Hepatocyte (in vitro differentiated cells): ENCODE measurements around the gene RPL13. TPM values are rescaled to one million over a fixed set of nuclear protein-coding genes. Genes with fewer than 3 reads are reported as not detected.
A peak's percentile ranks its signal among the peaks of the same experiment; 100 is the strongest.

Source experiments
- DNase-seq: peaks from one replicate; pipeline ENCODE4 v3.0.0-alpha.2; 2016; ENCODE audit warnings: low spot score
- H2AFZ ChIP-seq: fragments of 200-600 bp; sonication (generic); 2 replicates; pipeline ENCODE4 v1.6.0; 2016; ENCODE audit warnings: antibody characterized with exemption, mild to moderate bottlenecking
- H3K27ac ChIP-seq: fragments of 200-600 bp; sonication (generic); 2 replicates; pipeline ENCODE4 v1.5.1; 2016; ENCODE audit warnings: mild to moderate bottlenecking
- H3K27me3 ChIP-seq: fragments of 200-600 bp; sonication (generic); 2 replicates; pipeline ENCODE4 v1.6.1; 2016
- H3K36me3 ChIP-seq: fragments of 200-600 bp; sonication (generic); replicated peaks from 2 replicates; pipeline ENCODE4 v1.5.1; 2016; ENCODE audit warnings: low read depth; ENCODE audit not compliant: insufficient read depth
- H3K4me1 ChIP-seq: fragments of 200-600 bp; sonication (generic); 2 replicates; pipeline ENCODE4 v1.5.1; 2016; ENCODE audit warnings: mild to moderate bottlenecking, moderate library complexity; ENCODE audit not compliant: insufficient read depth
- H3K4me2 ChIP-seq: fragments of 200-600 bp; sonication (generic); 2 replicates; pipeline ENCODE4 v1.6.0; 2016
- H3K4me3 ChIP-seq: fragments of 200-600 bp; sonication (generic); 2 replicates; pipeline ENCODE4 v1.5.1; 2016; ENCODE audit warnings: mild to moderate bottlenecking
- H3K79me2 ChIP-seq: fragments of 200-600 bp; sonication (generic); 2 replicates; pipeline ENCODE4 v1.6.0; 2017; ENCODE audit warnings: mild to moderate bottlenecking
- H3K9me2 ChIP-seq: fragments of 200-600 bp; sonication (generic); replicated peaks from 2 replicates; pipeline ENCODE4 v1.6.0; 2017; ENCODE audit warnings: mild to moderate bottlenecking; ENCODE audit not compliant: insufficient read depth
- H3K9me3 ChIP-seq: fragments of 200-600 bp; sonication (generic); 2 replicates; pipeline ENCODE4 v1.5.1; 2016; ENCODE audit warnings: low read depth, mild to moderate bottlenecking
- H4K20me1 ChIP-seq: fragments of 200-600 bp; sonication (generic); 2 replicates; pipeline ENCODE4 v1.6.0; 2016; ENCODE audit warnings: mild to moderate bottlenecking; ENCODE audit not compliant: insufficient read depth, poor library complexity, severe bottlenecking
- EZH2 ChIP-seq: fragments of 200-600 bp; sonication (generic); IDR thresholded peaks from 2 replicates; pipeline ENCODE4 v1.6.1; 2016; ENCODE audit warnings: antibody characterized with exemption, mild to moderate bottlenecking, borderline replicate concordance
- EZH2phosphoT487 ChIP-seq: fragments of 200-600 bp; sonication (generic); IDR thresholded peaks from one replicate; pipeline ENCODE4 v1.6.1; 2018; ENCODE audit warnings: antibody characterized with exemption, mild to moderate bottlenecking, low read depth, moderate library complexity; ENCODE audit not compliant: unreplicated experiment, severe bottlenecking
- WGBS: methylation state at CpG from one replicate; pipeline ENCODE4 v1.1.6; 2016; ENCODE audit warnings: low lambda C conversion rate; ENCODE audit errors: missing lambda C conversion rate; 5-methylcytosine and 5-hydroxymethylcytosine counted together
- polyA plus RNA-seq: library from polyadenylated mRNA; unstranded; fragments of >200 nt; fragmentation: Nextera tagmentation; extraction: Ambion mirVana; gene quantifications from 2 replicates; pipeline ENCODE4 v1.2.1, GENCODE V29; 2016
- total RNA-seq: library from RNA; depleted of rRNA; stranded (reverse); fragments of >200 nt; gene quantifications from 2 replicates; pipeline ENCODE4 v1.2.3, GENCODE V29; 2014
- TF ChIP-seq, protein P1 (sequence below): fragments of 200-600 bp; sonication (generic); IDR thresholded peaks from 2 replicates; pipeline ENCODE4 v1.5.1; 2016; ENCODE audit warnings: antibody characterized with exemption, mild to moderate bottlenecking; ENCODE audit not compliant: poor library complexity

Gene RPL13
- 4,787 and 7,288 TPM in 2 replicates for total RNA-seq
- polyA plus RNA-seq: 1,312 and 1,458 TPM in 2 replicates

DNA sequence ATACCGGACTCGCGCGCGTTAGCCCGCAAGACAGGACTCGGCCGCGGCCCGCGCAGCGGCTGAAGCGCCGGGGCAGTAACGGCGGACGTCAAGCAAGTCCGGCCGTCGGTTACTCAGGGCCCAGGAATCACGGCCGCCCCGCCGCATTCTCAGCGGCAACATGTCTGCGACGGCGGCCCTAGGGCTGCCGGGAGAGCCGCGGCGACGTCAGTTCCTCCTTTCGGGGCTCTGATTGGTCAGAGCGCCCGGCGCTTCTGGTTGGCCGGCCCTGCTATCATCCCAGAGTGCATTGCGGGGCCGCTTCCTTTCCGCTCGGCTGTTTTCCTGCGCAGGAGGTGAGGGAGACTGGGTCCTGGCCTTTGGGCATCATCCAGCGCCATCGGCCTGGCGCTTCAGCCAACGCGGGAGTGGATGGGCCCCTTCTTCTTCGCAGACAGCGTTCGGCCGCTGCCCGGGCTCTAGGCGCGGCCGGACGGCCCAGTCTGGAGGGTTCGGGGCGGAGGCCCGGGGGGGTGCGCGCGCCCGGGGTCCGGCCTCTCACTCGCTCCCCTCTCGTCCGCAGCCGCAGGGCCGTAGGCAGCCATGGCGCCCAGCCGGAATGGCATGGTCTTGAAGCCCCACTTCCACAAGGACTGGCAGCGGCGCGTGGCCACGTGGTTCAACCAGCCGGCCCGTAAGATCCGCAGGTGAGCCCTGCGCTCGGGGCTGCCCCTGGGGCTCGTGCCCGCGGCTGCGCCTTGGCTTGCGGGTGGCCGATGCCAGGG, at the start of gene RPL13:
Gene RPL13 (plus strand): TSS at position 305 of the 764 bp plus-strand sequence. CDS start 278 bp downstream, at position 583.
- H3K4me1 ChIP-seq: peaks cover 36% of the 10 kb centered on the region
- under 1% methylated on average over 69 of the region's 87 CpGs for WGBS
- H3K27me3 ChIP-seq: no peaks in the 10 kb centered on the region
- peak within 1 kb of the TSS; percentile 90 for H2AFZ ChIP-seq
- no peak for TF ChIP-seq EZH2phosphoT487
- peak; percentile 98 for DNase-seq
- H3K9me2 ChIP-seq: no peaks in the 10 kb centered on the region
- H3K4me3 ChIP-seq: peak within 1 kb of the TSS; percentile 74
- peak within 1 kb of the TSS; percentile 95 for H3K4me2 ChIP-seq
- H3K9me3 ChIP-seq: no peaks in the 10 kb centered on the region
- peaks cover 46% of the 10 kb centered on the region for H4K20me1 ChIP-seq
- peak within 1 kb of the TSS; percentile 99 for H3K27ac ChIP-seq
- no peaks in the 10 kb centered on the region for H3K36me3 ChIP-seq
- H3K79me2 ChIP-seq: peaks cover 27% of the 10 kb centered on the region

DNA sequence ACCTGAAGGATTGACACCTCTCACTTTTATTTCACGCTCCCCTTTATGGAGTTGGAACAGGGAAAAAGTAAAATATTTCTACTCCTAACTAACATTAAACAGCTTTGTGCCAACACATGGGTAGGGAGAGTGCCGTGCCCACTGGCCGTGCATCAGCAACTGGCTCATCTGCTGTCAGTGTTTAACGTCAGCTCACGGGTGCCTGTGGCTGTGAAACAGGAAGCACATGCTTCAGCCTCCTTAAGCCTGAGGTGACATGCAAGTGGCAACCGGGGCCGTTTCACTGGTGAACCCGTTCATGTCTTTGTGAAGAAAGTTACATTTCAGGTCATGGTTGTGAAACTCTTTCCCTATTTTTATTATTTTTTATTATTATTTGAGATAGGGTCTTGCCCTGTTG, 49.1 kb upstream of the RPL13 start:
- H3K79me2 ChIP-seq: peaks cover 78% of the 10 kb centered on the region
- H3K36me3 ChIP-seq: no peaks in the 10 kb centered on the region
- no peaks in the 10 kb centered on the region for H3K9me3 ChIP-seq
- H3K27ac ChIP-seq: no peak overlapping the region
- no peak overlapping the region for H2AFZ ChIP-seq
- H3K4me2 ChIP-seq: no peak overlapping the region
- no peak for TF ChIP-seq EZH2phosphoT487
- TF ChIP-seq, protein P1, sequence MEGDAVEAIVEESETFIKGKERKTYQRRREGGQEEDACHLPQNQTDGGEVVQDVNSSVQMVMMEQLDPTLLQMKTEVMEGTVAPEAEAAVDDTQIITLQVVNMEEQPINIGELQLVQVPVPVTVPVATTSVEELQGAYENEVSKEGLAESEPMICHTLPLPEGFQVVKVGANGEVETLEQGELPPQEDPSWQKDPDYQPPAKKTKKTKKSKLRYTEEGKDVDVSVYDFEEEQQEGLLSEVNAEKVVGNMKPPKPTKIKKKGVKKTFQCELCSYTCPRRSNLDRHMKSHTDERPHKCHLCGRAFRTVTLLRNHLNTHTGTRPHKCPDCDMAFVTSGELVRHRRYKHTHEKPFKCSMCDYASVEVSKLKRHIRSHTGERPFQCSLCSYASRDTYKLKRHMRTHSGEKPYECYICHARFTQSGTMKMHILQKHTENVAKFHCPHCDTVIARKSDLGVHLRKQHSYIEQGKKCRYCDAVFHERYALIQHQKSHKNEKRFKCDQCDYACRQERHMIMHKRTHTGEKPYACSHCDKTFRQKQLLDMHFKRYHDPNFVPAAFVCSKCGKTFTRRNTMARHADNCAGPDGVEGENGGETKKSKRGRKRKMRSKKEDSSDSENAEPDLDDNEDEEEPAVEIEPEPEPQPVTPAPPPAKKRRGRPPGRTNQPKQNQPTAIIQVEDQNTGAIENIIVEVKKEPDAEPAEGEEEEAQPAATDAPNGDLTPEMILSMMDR: no peak
- TF ChIP-seq EZH2: no peak
- no peaks in the 10 kb centered on the region for H3K9me2 ChIP-seq
- peaks cover 10% of the 10 kb centered on the region for H4K20me1 ChIP-seq
- H3K4me3 ChIP-seq: no peak overlapping the region
- peaks cover 9% of the 10 kb centered on the region for H3K4me1 ChIP-seq
- DNase-seq: no peak
- H3K27me3 ChIP-seq: no peaks in the 10 kb centered on the region
- 85% methylated on average over 8 of the region's 8 CpGs for WGBS

DNA sequence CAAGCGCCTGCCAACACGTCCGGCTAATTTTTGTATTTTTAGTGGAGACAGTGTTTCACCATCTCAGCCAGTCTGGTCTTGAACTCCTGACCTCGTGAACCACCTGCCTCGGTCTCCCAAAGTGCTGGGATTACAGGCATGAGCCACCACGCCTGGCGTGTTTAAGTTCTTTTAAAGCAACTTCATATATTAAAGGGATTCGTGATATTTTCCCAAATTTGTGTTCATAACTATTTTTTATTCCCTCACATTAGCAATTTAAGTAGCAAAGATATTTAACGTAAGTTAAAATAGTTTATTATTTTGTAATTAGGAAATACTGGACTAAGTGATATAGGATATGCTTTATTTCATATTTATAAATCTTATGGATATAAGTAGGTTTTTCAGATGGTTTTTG, 48.0 kb upstream of the RPL13 start:
- Histone ChIP-seq H2AFZ (no peak overlapping the region), H4K20me1 (peaks cover 14% of the 10 kb centered on the region), H3K4me1 (peaks cover 2% of the 10 kb centered on the region), H3K4me3 (no peak overlapping the region), H3K79me2 (peaks cover 77% of the 10 kb centered on the region), H3K4me2 (no peak overlapping the region), H3K36me3 (no peaks in the 10 kb centered on the region), H3K9me2 (no peaks in the 10 kb centered on the region), H3K27ac (no peak overlapping the region), H3K9me3 (no peaks in the 10 kb centered on the region), H3K27me3 (no peaks in the 10 kb centered on the region)
- TF ChIP-seq EZH2phosphoT487: no peak
- TF ChIP-seq, protein P1: no peak
- no peak for DNase-seq
- 96% methylated on average over 9 of the region's 9 CpGs for WGBS

DNA sequence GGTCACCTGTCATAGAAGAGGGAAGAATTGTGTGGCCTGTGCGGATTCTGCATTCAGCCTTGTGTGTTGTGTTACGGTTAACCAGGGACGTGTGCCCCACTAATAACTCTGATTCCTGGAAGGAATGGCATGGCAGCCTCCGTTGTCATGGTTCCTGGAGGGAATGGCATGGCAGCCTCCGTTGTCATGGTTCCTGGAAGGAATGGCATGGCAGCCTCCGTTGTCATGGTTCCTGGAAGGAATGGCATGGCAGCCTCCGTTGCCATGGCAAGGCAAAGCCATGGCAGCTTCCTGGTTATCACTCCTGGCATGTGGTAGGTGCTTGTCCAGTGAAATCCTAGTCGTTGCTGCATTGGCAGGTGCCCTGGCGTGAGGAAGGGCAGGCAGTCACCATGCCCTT, 43.4 kb upstream of the RPL13 start:
- 81% methylated on average over 9 of the region's 9 CpGs for WGBS
- Histone ChIP-seq H2AFZ (no peak overlapping the region), H3K9me3 (no peaks in the 10 kb centered on the region), H3K9me2 (no peaks in the 10 kb centered on the region), H3K27ac (no peak overlapping the region), H3K4me1 (no peaks in the 10 kb centered on the region), H3K27me3 (no peaks in the 10 kb centered on the region), H3K4me3 (no peak overlapping the region), H3K79me2 (peaks cover 73% of the 10 kb centered on the region), H3K4me2 (no peak overlapping the region), H3K36me3 (no peaks in the 10 kb centered on the region), H4K20me1 (peaks cover 13% of the 10 kb centered on the region)
- no peak for DNase-seq
- TF ChIP-seq, protein P1: no peak
- TF ChIP-seq EZH2phosphoT487 (no peak), EZH2 (no peak)
